HL-60 (cell line): Measurements from ENCODE around the gene PRTN3.
A peak's percentile ranks its signal among the peaks of the same experiment; 100 is the strongest.

ENCODE experiments used
- DNase-seq, 2 experiments: peaks; one replicate each; pipeline ENCODE4 v3.0.0-alpha.2; 2010 to 2020; ENCODE audit warnings: low read depth in 1 of 2, low spot score in 1 of 2
- H3K27ac ChIP-seq: fragments of 250-450 bp; sonication (Bioruptor Pico); replicated peaks from 2 replicates; pipeline ENCODE4 v1.5.1; 2020; ENCODE audit warnings: mild to moderate bottlenecking, moderate library complexity
- H3K27me3 ChIP-seq: fragments of 250-450 bp; sonication (Bioruptor Pico); 2 replicates; pipeline ENCODE4 v1.5.1; 2021; ENCODE audit warnings: mild to moderate bottlenecking, moderate library complexity; ENCODE audit not compliant: insufficient read depth, poor library complexity, severe bottlenecking
- H3K4me3 ChIP-seq: replicated peaks from 2 replicates; pipeline ENCODE4 v1.5.1; 2011; ENCODE audit warnings: mild to moderate bottlenecking, control low read depth, low read length; ENCODE audit not compliant: insufficient read depth
- GABPA ChIP-seq: IDR thresholded peaks from 2 replicates; pipeline ENCODE4 v1.6.1; 2012; ENCODE audit warnings: low read depth
- POLR2AphosphoS5 ChIP-seq: IDR thresholded peaks from 2 replicates; pipeline ENCODE4 v1.6.1; 2012; ENCODE audit warnings: low read depth
- SPI1 ChIP-seq: IDR thresholded peaks from 2 replicates; pipeline ENCODE4 v1.6.1; 2012; ENCODE audit warnings: low read depth, mild to moderate bottlenecking, borderline replicate concordance
- TF ChIP-seq, protein P1 (sequence below): IDR thresholded peaks from 2 replicates; pipeline ENCODE4 v1.6.1; 2012; ENCODE audit warnings: low read depth; ENCODE audit not compliant: insufficient replicate concordance
- TF ChIP-seq, protein P2 (sequence below): IDR thresholded peaks from one replicate; pipeline ENCODE4 v1.5.1; 2011; ENCODE audit warnings: low read length, control low read depth, inconsistent platforms; ENCODE audit not compliant: insufficient read depth

The PRTN3 gene

DNA sequence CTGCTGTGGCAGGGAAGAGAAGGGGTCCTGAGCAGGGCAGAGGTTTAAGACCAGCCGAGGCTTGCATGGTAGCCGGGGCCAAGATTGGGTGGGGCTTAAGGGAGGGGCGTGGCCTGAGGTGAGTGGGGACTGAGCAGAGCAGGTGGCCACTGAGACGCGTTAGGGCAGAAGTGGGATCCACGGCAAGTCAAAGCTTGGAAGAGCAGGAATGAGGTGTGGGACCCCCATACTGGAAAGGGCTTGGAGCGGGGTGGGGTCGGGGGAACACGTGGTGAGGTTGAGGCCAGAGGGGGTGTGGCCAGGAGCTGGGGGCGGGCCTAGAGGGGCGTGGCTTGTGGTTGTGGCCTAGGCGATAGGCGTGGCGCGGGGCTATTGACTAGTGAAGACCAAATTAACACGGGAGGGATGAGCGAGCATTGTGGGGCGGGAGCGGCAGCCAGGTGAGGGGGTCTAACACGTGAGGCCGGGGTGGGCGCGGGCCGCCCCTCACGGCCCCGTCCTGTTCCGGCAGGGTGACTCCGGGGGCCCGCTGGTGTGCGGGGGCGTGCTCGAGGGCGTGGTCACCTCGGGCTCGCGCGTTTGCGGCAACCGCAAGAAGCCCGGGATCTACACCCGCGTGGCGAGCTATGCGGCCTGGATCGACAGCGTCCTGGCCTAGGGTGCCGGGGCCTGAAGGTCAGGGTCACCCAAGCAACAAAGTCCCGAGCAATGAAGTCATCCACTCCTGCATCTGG lies 21.9 kb downstream of the PRTN3 start:
- H3K27ac ChIP-seq, result no peak overlapping the region
- TF ChIP-seq POLR2AphosphoS5, result peak; percentile 11; the same call in 1 of the 2 replicates
- TF ChIP-seq, protein P1, sequence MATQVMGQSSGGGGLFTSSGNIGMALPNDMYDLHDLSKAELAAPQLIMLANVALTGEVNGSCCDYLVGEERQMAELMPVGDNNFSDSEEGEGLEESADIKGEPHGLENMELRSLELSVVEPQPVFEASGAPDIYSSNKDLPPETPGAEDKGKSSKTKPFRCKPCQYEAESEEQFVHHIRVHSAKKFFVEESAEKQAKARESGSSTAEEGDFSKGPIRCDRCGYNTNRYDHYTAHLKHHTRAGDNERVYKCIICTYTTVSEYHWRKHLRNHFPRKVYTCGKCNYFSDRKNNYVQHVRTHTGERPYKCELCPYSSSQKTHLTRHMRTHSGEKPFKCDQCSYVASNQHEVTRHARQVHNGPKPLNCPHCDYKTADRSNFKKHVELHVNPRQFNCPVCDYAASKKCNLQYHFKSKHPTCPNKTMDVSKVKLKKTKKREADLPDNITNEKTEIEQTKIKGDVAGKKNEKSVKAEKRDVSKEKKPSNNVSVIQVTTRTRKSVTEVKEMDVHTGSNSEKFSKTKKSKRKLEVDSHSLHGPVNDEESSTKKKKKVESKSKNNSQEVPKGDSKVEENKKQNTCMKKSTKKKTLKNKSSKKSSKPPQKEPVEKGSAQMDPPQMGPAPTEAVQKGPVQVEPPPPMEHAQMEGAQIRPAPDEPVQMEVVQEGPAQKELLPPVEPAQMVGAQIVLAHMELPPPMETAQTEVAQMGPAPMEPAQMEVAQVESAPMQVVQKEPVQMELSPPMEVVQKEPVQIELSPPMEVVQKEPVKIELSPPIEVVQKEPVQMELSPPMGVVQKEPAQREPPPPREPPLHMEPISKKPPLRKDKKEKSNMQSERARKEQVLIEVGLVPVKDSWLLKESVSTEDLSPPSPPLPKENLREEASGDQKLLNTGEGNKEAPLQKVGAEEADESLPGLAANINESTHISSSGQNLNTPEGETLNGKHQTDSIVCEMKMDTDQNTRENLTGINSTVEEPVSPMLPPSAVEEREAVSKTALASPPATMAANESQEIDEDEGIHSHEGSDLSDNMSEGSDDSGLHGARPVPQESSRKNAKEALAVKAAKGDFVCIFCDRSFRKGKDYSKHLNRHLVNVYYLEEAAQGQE, result no peak
- no peak overlapping the region for H3K4me3 ChIP-seq
- DNase-seq, result peak in 1 of 2 experiments; percentile 58
- H3K27me3 ChIP-seq, result no peaks in the 10 kb centered on the region

DNA sequence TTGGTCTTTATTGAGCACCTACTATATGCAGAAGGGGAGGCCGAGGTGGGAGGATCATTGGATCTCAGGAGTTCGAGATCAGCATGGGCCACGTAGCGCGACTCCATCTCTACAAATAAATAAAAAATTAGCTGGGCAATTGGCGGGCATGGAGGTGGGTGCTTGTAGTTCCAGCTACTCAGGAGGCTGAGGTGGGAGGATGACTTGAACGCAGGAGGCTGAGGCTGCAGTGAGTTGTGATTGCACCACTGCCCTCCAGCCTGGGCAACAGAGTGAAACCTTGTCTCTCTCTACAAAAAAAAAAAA lies 22.5 kb downstream of the PRTN3 start:
- TF ChIP-seq, protein P1, result no peak
- TF ChIP-seq POLR2AphosphoS5 (no peak; the same call in 1 of the 2 replicates), SPI1 (no peak), GABPA (no peak)
- TF ChIP-seq, protein P2, sequence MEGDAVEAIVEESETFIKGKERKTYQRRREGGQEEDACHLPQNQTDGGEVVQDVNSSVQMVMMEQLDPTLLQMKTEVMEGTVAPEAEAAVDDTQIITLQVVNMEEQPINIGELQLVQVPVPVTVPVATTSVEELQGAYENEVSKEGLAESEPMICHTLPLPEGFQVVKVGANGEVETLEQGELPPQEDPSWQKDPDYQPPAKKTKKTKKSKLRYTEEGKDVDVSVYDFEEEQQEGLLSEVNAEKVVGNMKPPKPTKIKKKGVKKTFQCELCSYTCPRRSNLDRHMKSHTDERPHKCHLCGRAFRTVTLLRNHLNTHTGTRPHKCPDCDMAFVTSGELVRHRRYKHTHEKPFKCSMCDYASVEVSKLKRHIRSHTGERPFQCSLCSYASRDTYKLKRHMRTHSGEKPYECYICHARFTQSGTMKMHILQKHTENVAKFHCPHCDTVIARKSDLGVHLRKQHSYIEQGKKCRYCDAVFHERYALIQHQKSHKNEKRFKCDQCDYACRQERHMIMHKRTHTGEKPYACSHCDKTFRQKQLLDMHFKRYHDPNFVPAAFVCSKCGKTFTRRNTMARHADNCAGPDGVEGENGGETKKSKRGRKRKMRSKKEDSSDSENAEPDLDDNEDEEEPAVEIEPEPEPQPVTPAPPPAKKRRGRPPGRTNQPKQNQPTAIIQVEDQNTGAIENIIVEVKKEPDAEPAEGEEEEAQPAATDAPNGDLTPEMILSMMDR, result no peak
- DNase-seq, result no peak
- Histone ChIP-seq H3K4me3 (no peak overlapping the region), H3K27ac (peak overlapping the region; percentile 67), H3K27me3 (no peaks in the 10 kb centered on the region)

DNA sequence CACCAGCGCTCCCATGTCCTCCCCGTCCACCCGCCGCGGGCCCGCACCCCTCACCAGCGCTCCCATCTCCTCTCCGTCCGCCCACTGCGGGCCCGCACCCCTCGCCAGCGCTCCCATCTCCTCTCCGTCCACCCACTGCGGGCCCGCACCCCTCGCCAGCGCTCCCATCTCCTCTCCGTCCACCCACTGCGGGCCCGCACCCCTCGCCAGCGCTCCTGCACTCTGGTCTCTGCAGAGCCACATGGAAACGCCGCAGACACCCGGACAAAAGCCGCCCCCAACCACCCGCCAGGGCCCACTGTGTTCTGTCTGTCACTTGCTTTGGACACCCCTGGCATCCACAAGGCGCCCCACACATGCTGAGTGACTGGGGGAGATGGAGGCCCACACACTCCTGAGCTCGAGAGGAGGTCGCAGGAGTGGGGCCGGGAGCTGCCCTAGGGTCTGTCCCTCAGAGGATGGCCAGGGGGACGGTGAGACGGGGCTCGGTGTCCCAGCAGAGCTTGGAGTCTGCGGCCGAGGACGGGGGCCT lies 26.0 kb downstream of the PRTN3 start:
- H3K4me3 ChIP-seq, result no peak overlapping the region
- no peaks in the 10 kb centered on the region for H3K27me3 ChIP-seq
- no peak for DNase-seq
- no peak overlapping the region for H3K27ac ChIP-seq
- TF ChIP-seq, protein P1, result no peak
- TF ChIP-seq GABPA, result no peak
- no peak for TF ChIP-seq SPI1
- TF ChIP-seq, protein P2, result no peak
- TF ChIP-seq POLR2AphosphoS5, result no peak; the same call in 1 of the 2 replicates
